B cell (primary cell): ENCODE results near the gene ZNF655. TPM values are rescaled to one million over a fixed set of nuclear protein-coding genes. Genes with fewer than 3 reads are reported as not detected.

Source experiments
- ATAC-seq: fragments of 200-7000 bp; cut with Tn5 transposase; one replicate; pipeline ENCODE4 v1.10.0; 2021; ENCODE audit warnings: low read depth, mild to moderate bottlenecking, moderate number of reproducible peaks, moderate library complexity
- CTCF ChIA-PET: fragments of 350-600 bp; sonication (Branson Sonifier 250); formaldehyde crosslinking; loops from one replicate; lab custom pipeline; 2021; ENCODE audit warnings: antibody characterized with exemption, inconsistent platforms; lab: Charles Lee
- POLR2A ChIA-PET: fragments of 350-600 bp; sonication (Branson Sonifier 250); formaldehyde crosslinking; loops from one replicate; lab custom pipeline; 2021; ENCODE audit warnings: antibody characterized with exemption; lab: Charles Lee
- DNase-seq: peaks from one replicate; pipeline ENCODE4 v3.0.0; 2013
- H2AFZ ChIP-seq: 2 replicates; pipeline ENCODE4 v1.6.1; 2012; ENCODE audit warnings: mild to moderate bottlenecking, low read depth, low read length; ENCODE audit not compliant: insufficient read depth, poor library complexity, severe bottlenecking
- H3K27ac ChIP-seq, 2 donors: 1 replicate in 1 of 2; 2 replicates in 1 of 2; pipeline ENCODE4 v1.5.1; 2012 to 2013; ENCODE audit warnings: low read length in 2 of 2, mild to moderate bottlenecking in 2 of 2, moderate library complexity in 1 of 2
- H3K27me3 ChIP-seq, 4 experiments: fragments of 200-600 bp in 1 of 4; sonication (generic) in 1 of 4; replicated peaks in 1 of 4; 1 replicate in 2 of 4; 2 replicates in 2 of 4; pipeline versions ENCODE4 v1.6.1 to v1.7.0; 2013 to 2016; ENCODE audit warnings: low read length in 3 of 4, mild to moderate bottlenecking in 2 of 4, mixed read lengths in 1 of 4, moderate library complexity in 1 of 4; ENCODE audit not compliant: insufficient read depth in 4 of 4, control insufficient read depth in 3 of 4; ENCODE audit errors: control extremely low read depth in 1 of 4
- H3K36me3 ChIP-seq, 2 experiments: replicated peaks in 1 of 2; 1 replicate in 1 of 2; 2 replicates in 1 of 2; pipeline versions ENCODE4 v1.6.1 to v1.7.1; 2013; ENCODE audit warnings: low read length in 1 of 2; ENCODE audit not compliant: insufficient read depth in 2 of 2, control insufficient read depth in 1 of 2; ENCODE audit errors: control extremely low read depth in 1 of 2, extremely low read depth in 1 of 2
- H3K4me1 ChIP-seq, 2 donors: fragments of 200-600 bp in 1 of 2; sonication (generic) in 1 of 2; 1 replicate in 1 of 2; 2 replicates in 1 of 2; pipeline versions ENCODE4 v1.5.1 to v1.6.1; 2013 to 2017; ENCODE audit warnings: low read length in 2 of 2; ENCODE audit not compliant: control insufficient read depth in 2 of 2, insufficient read depth in 2 of 2
- H3K4me2 ChIP-seq: replicated peaks from 2 replicates; pipeline ENCODE3; 2012; ENCODE audit warnings: mild to moderate bottlenecking, low read depth, low read length; ENCODE audit not compliant: poor library complexity, severe bottlenecking
- H3K4me3 ChIP-seq, 5 experiments: fragments of 200-600 bp in 1 of 5; sonication (generic) in 1 of 5; 1 replicate in 3 of 5; 2 replicates in 2 of 5; pipeline versions ENCODE4 v1.5.1 to v1.7.0; 2011 to 2016; ENCODE audit warnings: low read length in 4 of 5, mild to moderate bottlenecking in 4 of 5, low read depth in 2 of 5, control low read depth in 1 of 5, moderate library complexity in 1 of 5; ENCODE audit not compliant: insufficient read depth in 1 of 5; ENCODE audit errors: control extremely low read depth in 1 of 5, extremely low read depth in 1 of 5
- H3K79me2 ChIP-seq: fragments of 200-600 bp; sonication (generic); one replicate; pipeline ENCODE4 v1.6.0; 2016; ENCODE audit warnings: low read length; ENCODE audit not compliant: control insufficient read depth, insufficient read depth
- H3K9ac ChIP-seq: fragments of 200-600 bp; sonication (generic); 2 replicates; pipeline ENCODE4 v1.6.1; 2017; ENCODE audit warnings: mild to moderate bottlenecking, low read length, moderate library complexity
- H3K9me3 ChIP-seq, 3 donors: one replicate each; pipeline versions ENCODE4 v1.6.1 to v1.7.1; 2013; ENCODE audit warnings: low read length in 2 of 3; ENCODE audit not compliant: control insufficient read depth in 2 of 3, insufficient read depth in 1 of 3; ENCODE audit errors: control extremely low read depth in 1 of 3
- H4K20me1 ChIP-seq: 2 replicates; pipeline ENCODE4 v1.6.0; 2012; ENCODE audit warnings: mild to moderate bottlenecking, low read length; ENCODE audit not compliant: insufficient read depth, control insufficient read depth, poor library complexity, severe bottlenecking
- H3K27ac Mint-ChIP-seq: one replicate; pipeline ENCODE4 v1.8.0; 2021; ENCODE audit warnings: mixed read lengths
- H3K27me3 Mint-ChIP-seq: one replicate; pipeline ENCODE4 v1.8.0; 2021; ENCODE audit warnings: mixed read lengths
- H3K4me1 Mint-ChIP-seq: one replicate; pipeline ENCODE4 v1.8.0; 2021; ENCODE audit warnings: mixed read lengths
- H3K4me3 Mint-ChIP-seq: one replicate; pipeline ENCODE4 v1.8.0; 2021; ENCODE audit warnings: mixed read lengths
- H3K9me3 Mint-ChIP-seq: one replicate; pipeline ENCODE4 v1.8.0; 2022; ENCODE audit warnings: mixed read lengths; ENCODE audit not compliant: insufficient read depth
- EZH2 ChIP-seq: IDR thresholded peaks from 2 replicates; pipeline ENCODE4 v1.6.1; 2012; ENCODE audit warnings: borderline replicate concordance, low read depth, mild to moderate bottlenecking, moderate library complexity, low read length; ENCODE audit not compliant: insufficient read depth, poor library complexity, severe bottlenecking
- WGBS: methylation state at CpG from one replicate; pipeline ENCODE4 v1.1.5; 2013; ENCODE audit warnings: missing lambda C conversion rate; ENCODE audit not compliant: insufficient coverage; 5-methylcytosine and 5-hydroxymethylcytosine counted together
- intact Hi-C: fragments of 100-400 bp; cut with micrococcal nuclease; formaldehyde crosslinking; loops from one replicate; pipeline ENCODE4 v1.10.0; 2022
- polyA plus RNA-seq: library from polyadenylated mRNA; depleted of rRNA; stranded (reverse); fragments of >200 nt; gene quantifications from 2 replicates; pipeline ENCODE4 v1.2.3, GENCODE V29; 2012
- total RNA-seq, 2 donors: library from RNA; stranded (reverse); fragments of 120-200 nt in 1 of 2; gene quantifications; 1 replicate in 1 of 2; 2 replicates in 1 of 2; pipeline versions ENCODE4 v1.2.3 to v1.2.4, GENCODE V29; 2013 to 2022
- TF ChIP-seq, protein P1 (sequence below): fragments of 200-600 bp; IDR thresholded peaks from one replicate; pipeline ENCODE4 v1.8.0; 2022; ENCODE audit warnings: antibody characterized with exemption, mild to moderate bottlenecking

Gene ZNF655
- total and polyA plus RNA-seq, 2 donors (not counting 1 experiment from before 2014, with no cell fraction given), result 125 to 150 TPM

DNA sequence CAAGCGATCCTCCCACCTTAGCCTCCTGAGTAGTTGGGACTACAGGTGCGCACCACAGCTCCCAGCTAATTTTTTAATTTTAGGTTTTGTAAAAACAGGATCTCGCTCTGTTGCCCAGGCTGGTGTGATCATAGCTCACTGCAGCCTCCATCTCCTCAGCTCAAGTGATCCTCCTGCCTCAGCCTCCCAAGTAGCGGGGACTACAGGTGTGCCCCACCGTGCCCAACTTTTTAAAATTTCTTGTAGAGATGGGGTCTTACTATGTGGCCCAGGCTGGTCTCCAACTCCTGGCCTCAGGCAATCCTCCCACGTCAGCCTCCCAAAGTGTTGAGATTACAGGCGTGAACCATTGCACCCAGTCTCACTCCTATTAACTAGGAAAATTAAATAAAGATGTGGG lies 47.1 kb downstream of the ZNF655 start:
- no peaks in the 10 kb centered on the region for H3K9me3 ChIP-seq
- no peak overlapping the region for H3K9ac ChIP-seq
- H3K27me3 Mint-ChIP-seq, result peaks cover 4% of the 10 kb centered on the region
- 100% methylated on average over 3 of the region's 7 CpGs for WGBS
- no peak overlapping the region for H3K4me3 ChIP-seq
- H3K4me1 Mint-ChIP-seq, result no peaks in the 10 kb centered on the region
- H3K36me3 ChIP-seq, result no peaks in the 10 kb centered on the region
- TF ChIP-seq, protein P1, sequence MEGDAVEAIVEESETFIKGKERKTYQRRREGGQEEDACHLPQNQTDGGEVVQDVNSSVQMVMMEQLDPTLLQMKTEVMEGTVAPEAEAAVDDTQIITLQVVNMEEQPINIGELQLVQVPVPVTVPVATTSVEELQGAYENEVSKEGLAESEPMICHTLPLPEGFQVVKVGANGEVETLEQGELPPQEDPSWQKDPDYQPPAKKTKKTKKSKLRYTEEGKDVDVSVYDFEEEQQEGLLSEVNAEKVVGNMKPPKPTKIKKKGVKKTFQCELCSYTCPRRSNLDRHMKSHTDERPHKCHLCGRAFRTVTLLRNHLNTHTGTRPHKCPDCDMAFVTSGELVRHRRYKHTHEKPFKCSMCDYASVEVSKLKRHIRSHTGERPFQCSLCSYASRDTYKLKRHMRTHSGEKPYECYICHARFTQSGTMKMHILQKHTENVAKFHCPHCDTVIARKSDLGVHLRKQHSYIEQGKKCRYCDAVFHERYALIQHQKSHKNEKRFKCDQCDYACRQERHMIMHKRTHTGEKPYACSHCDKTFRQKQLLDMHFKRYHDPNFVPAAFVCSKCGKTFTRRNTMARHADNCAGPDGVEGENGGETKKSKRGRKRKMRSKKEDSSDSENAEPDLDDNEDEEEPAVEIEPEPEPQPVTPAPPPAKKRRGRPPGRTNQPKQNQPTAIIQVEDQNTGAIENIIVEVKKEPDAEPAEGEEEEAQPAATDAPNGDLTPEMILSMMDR, result no peak
- TF ChIP-seq EZH2, result no peak
- no peak overlapping the region for H3K4me2 ChIP-seq
- DNase-seq, result no peak
- no peaks in the 10 kb centered on the region for H3K79me2 ChIP-seq
- no peak overlapping the region for H3K27ac Mint-ChIP-seq
- no peak overlapping the region for H3K4me3 Mint-ChIP-seq
- H3K27ac ChIP-seq, result no peak overlapping the region
- intact Hi-C loops, result no loop called here
- no peaks in the 10 kb centered on the region for H4K20me1 ChIP-seq
- no peak for ATAC-seq
- no peaks in the 10 kb centered on the region for H3K27me3 ChIP-seq
- H3K4me1 ChIP-seq, result no peaks in the 10 kb centered on the region
- POLR2A ChIA-PET, result no interaction called here
- H3K9me3 Mint-ChIP-seq, result no peaks in the 10 kb centered on the region
- H2AFZ ChIP-seq, result no peak overlapping the region
- CTCF ChIA-PET, result no interaction called here

DNA sequence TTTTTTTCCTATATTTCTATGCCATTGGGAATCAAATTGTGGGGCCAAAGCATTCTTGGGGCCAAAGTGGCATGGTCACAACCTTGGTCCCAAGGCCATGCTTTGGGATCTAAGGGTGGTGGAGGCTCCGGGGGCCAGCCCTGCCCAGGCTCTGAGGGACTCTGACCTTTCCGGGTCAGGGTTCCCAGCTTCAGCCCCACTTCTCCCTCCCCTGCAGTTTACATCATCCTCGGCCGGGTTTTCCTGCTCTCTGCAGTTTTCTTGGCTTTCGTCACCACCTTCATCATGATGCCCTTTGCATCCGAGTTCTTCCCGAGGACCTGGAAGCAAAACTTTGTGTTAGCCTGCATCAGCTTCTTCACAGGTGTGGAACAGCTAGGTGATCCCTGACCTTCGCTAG lies 48.1 kb downstream of the ZNF655 start:
- intact Hi-C loops, result no loop called here
- Histone ChIP-seq H3K27me3 (no peaks in the 10 kb centered on the region), H4K20me1 (no peaks in the 10 kb centered on the region), H3K4me1 (no peaks in the 10 kb centered on the region), H3K27ac (no peak overlapping the region), H2AFZ (no peak overlapping the region), H3K4me2 (no peak overlapping the region), H3K79me2 (no peaks in the 10 kb centered on the region), H3K4me3 (no peak overlapping the region), H3K9me3 (no peaks in the 10 kb centered on the region), H3K9ac (no peak overlapping the region), H3K36me3 (no peaks in the 10 kb centered on the region)
- ChIA-PET CTCF (no interaction called here), POLR2A (no interaction called here)
- WGBS, result 89% methylated on average over 8 of the region's 8 CpGs
- ATAC-seq (no peak), DNase-seq (no peak)
- H3K9me3 Mint-ChIP-seq, result no peaks in the 10 kb centered on the region
- peaks cover 4% of the 10 kb centered on the region for H3K27me3 Mint-ChIP-seq
- H3K27ac Mint-ChIP-seq, result no peak overlapping the region
- H3K4me1 Mint-ChIP-seq, result no peaks in the 10 kb centered on the region
- H3K4me3 Mint-ChIP-seq, result no peak overlapping the region
- TF ChIP-seq EZH2, result no peak
- TF ChIP-seq, protein P1, result no peak
